ENCODE measurements around the gene SYNE2.

DNA sequence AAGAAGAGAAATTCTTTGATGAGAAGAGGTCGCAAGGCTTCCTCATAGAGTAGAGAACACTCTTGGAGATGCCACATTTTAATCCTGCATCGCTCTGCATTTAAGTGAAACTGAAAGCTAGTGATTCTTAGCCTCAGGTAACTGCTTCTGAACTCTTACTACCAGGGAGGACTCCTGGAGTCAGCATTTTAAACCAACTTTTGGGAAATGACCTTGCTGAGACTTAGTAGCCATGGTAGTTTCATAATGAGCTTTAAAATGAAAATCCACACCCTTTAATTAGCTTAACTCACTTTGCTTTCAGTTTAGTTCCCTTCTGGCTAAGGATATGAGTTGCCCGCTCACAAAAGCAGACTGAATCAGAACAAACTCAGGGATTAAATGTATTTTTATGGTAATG, 80.3 kb downstream of the SYNE2 start:
- TF ChIP-seq, protein P1, sequence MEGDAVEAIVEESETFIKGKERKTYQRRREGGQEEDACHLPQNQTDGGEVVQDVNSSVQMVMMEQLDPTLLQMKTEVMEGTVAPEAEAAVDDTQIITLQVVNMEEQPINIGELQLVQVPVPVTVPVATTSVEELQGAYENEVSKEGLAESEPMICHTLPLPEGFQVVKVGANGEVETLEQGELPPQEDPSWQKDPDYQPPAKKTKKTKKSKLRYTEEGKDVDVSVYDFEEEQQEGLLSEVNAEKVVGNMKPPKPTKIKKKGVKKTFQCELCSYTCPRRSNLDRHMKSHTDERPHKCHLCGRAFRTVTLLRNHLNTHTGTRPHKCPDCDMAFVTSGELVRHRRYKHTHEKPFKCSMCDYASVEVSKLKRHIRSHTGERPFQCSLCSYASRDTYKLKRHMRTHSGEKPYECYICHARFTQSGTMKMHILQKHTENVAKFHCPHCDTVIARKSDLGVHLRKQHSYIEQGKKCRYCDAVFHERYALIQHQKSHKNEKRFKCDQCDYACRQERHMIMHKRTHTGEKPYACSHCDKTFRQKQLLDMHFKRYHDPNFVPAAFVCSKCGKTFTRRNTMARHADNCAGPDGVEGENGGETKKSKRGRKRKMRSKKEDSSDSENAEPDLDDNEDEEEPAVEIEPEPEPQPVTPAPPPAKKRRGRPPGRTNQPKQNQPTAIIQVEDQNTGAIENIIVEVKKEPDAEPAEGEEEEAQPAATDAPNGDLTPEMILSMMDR (IDR thresholded peaks at IDR 0.05; ENCODE audit: low read depth, low read length, poor library complexity, severe bottlenecking): no peak
- no peak for TF ChIP-seq EZH2phosphoT487 (IDR thresholded peaks at IDR 0.05; ENCODE audit: borderline replicate concordance, low read length)
